HepG2 (cell line): Measurements from ENCODE around the gene GPT2. TPM values are rescaled to one million over a fixed set of nuclear protein-coding genes. Genes with fewer than 3 reads are reported as not detected.

Source experiments
- DNMT3B ChIP-seq: conservative IDR thresholded peaks from 2 replicates; pipeline ENCODE4 v1.6.1; 2016; ENCODE audit warnings: missing biosample characterization, control low read depth
- ELF3 ChIP-seq: IDR thresholded peaks from 2 replicates; pipeline ENCODE4 v1.6.1; 2016; ENCODE audit warnings: missing genetic modification reagents, missing compliant biosample characterization
- JUN ChIP-seq: sonication (generic); formaldehyde crosslinking; IDR thresholded peaks from 2 replicates; pipeline ENCODE4 v1.4.0; 2020; ENCODE audit warnings: mild to moderate bottlenecking, missing genetic modification reagents
- KDM6A ChIP-seq: IDR thresholded peaks from 2 replicates; pipeline ENCODE4 v1.6.1; 2016; ENCODE audit warnings: low read depth
- MIER2 ChIP-seq: IDR thresholded peaks from 2 replicates; pipeline ENCODE4 v1.6.1; 2016; ENCODE audit warnings: missing biosample characterization, missing genetic modification reagents
- NFKB2 ChIP-seq: sonication (generic); formaldehyde crosslinking; IDR thresholded peaks from 2 replicates; pipeline ENCODE4 v1.4.0; 2020; ENCODE audit warnings: missing genetic modification reagents, borderline replicate concordance
- NKX3-1 ChIP-seq: sonication (generic); formaldehyde crosslinking; IDR thresholded peaks from 2 replicates; pipeline ENCODE4 v1.5.0; 2020; ENCODE audit warnings: missing genetic modification reagents
- PCBP2 ChIP-seq: fragments of 200-400 bp; formaldehyde crosslinking; optimal IDR thresholded peaks from 2 replicates; pipeline ENCODE3; 2018; ENCODE audit warnings: low read length, low read depth; ENCODE audit not compliant: poor library complexity, severe bottlenecking
- PRDM15 ChIP-seq: sonication (generic); formaldehyde crosslinking; IDR thresholded peaks from 2 replicates; pipeline ENCODE4 v1.4.0; 2020; ENCODE audit warnings: missing genetic modification reagents
- TOPORS ChIP-seq: sonication (generic); formaldehyde crosslinking; IDR thresholded peaks from 2 replicates; pipeline ENCODE4 v1.8.0; 2023; ENCODE audit warnings: mild to moderate bottlenecking, missing genetic modification reagents
- ZBTB20 ChIP-seq: sonication (generic); formaldehyde crosslinking; IDR thresholded peaks from 2 replicates; pipeline ENCODE4 v1.8.1; 2023; ENCODE audit warnings: missing genetic modification reagents, low read depth, mild to moderate bottlenecking, borderline replicate concordance
- ZNF3 ChIP-seq: IDR thresholded peaks from 2 replicates; pipeline ENCODE4 v1.7.0; 2017; ENCODE audit warnings: inconsistent platforms
- ZNF350 ChIP-seq: sonication (generic); formaldehyde crosslinking; IDR thresholded peaks from 2 replicates; pipeline ENCODE4 v1.4.0; 2020; ENCODE audit warnings: mild to moderate bottlenecking, low read depth, missing genetic modification reagents, borderline replicate concordance
- ZNF383 ChIP-seq: sonication (generic); formaldehyde crosslinking; IDR thresholded peaks from 2 replicates; pipeline ENCODE4 v1.4.0; 2020; ENCODE audit warnings: missing genetic modification reagents, mild to moderate bottlenecking, borderline replicate concordance
- ZNF441 ChIP-seq: sonication (generic); formaldehyde crosslinking; IDR thresholded peaks from 2 replicates; pipeline ENCODE4 v1.7.0; 2021; ENCODE audit warnings: missing genetic modification reagents, borderline replicate concordance
- ZNF790 ChIP-seq: sonication (generic); formaldehyde crosslinking; IDR thresholded peaks from 2 replicates; pipeline ENCODE4 v1.8.0; 2022; ENCODE audit warnings: missing genetic modification reagents, mild to moderate bottlenecking, borderline replicate concordance
- polyA plus RNA-seq, 8 experiments: library from polyadenylated mRNA; depleted of rRNA in 3 of 8; stranded (reverse) in 7 of 8; unstranded in 1 of 8; fragments of >200 nt; fragmentation: Illumina TruSeq in 4 of 8; extraction: Trizol in 4 of 8; gene quantifications; 2 replicates each; pipeline versions ENCODE4 v1.2.1 to v1.2.3, GENCODE V29; 2011 to 2016; ENCODE audit warnings: low read depth in 4 of 8, missing spikeins in 1 of 8, mixed read lengths in 1 of 8; ENCODE audit not compliant: insufficient read depth in 1 of 8
- total RNA-seq, 5 experiments: library from RNA; depleted of rRNA; stranded (reverse); fragments of >200 nt; fragmentation: Illumina TruSeq; extraction: Trizol; gene quantifications; 2 replicates each; pipeline ENCODE4 v1.2.3, GENCODE V29; 2016; ENCODE audit warnings: low read depth in 1 of 5
- TF ChIP-seq, protein P1 (sequence below): sonication (generic); formaldehyde crosslinking; IDR thresholded peaks from 2 replicates; pipeline ENCODE4 v1.4.0; 2020; ENCODE audit warnings: mild to moderate bottlenecking, missing genetic modification reagents
- TF ChIP-seq, protein P2 (sequence below): sonication (generic); formaldehyde crosslinking; IDR thresholded peaks from 2 replicates; pipeline ENCODE4 v1.5.1; 2020; ENCODE audit warnings: mild to moderate bottlenecking, missing genetic modification reagents, borderline replicate concordance

The GPT2 gene
- total and polyA plus RNA-seq, 2 of the 13 experiments (the other 11 are each of a cell fraction or from before 2014, with no cell fraction given): 138 to 267 TPM

DNA sequence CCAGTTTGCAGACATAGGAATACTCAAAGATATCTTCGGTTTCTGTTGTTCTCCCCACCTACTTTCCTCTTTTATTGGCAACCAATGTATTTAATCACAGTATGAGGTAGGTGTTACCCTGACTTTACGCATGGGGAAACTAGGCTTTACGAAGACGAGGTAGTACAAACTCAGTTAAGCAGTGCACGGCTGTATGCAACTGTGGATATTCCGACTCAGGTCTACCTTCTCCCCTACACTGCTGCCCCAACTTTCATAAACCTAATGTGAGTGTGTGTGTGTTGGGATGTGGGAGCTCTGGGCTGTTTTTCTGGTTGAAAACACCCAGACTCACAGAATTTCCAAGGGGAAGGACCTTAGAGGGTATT, 1.2 kb upstream of the GPT2 start (continued):
- TF ChIP-seq ZNF441 (no peak), ELF3 (CRISPR knock-in tag) (no peak), NKX3-1 (CRISPR knock-in tag) (no peak), PRDM15 (CRISPR knock-in tag) (no peak), TOPORS (CRISPR knock-in tag) (peak; percentile 66; the same call in 1 of the 2 replicates), DNMT3B (no peak), ZNF383 (CRISPR knock-in tag) (no peak), PCBP2 (no peak), ZNF3 (CRISPR knock-in tag) (no peak), NFKB2 (no peak), KDM6A (CRISPR knock-in tag) (no peak), MIER2 (CRISPR knock-in tag) (no peak), ZNF790 (CRISPR knock-in tag) (no peak), ZBTB20 (CRISPR knock-in tag) (no peak), ZNF350 (CRISPR knock-in tag) (0 out of 2 replicates have a peak, but pooled peaks have one; percentile 4), JUN (CRISPR knock-in tag) (no peak)
- TF ChIP-seq, protein P1, sequence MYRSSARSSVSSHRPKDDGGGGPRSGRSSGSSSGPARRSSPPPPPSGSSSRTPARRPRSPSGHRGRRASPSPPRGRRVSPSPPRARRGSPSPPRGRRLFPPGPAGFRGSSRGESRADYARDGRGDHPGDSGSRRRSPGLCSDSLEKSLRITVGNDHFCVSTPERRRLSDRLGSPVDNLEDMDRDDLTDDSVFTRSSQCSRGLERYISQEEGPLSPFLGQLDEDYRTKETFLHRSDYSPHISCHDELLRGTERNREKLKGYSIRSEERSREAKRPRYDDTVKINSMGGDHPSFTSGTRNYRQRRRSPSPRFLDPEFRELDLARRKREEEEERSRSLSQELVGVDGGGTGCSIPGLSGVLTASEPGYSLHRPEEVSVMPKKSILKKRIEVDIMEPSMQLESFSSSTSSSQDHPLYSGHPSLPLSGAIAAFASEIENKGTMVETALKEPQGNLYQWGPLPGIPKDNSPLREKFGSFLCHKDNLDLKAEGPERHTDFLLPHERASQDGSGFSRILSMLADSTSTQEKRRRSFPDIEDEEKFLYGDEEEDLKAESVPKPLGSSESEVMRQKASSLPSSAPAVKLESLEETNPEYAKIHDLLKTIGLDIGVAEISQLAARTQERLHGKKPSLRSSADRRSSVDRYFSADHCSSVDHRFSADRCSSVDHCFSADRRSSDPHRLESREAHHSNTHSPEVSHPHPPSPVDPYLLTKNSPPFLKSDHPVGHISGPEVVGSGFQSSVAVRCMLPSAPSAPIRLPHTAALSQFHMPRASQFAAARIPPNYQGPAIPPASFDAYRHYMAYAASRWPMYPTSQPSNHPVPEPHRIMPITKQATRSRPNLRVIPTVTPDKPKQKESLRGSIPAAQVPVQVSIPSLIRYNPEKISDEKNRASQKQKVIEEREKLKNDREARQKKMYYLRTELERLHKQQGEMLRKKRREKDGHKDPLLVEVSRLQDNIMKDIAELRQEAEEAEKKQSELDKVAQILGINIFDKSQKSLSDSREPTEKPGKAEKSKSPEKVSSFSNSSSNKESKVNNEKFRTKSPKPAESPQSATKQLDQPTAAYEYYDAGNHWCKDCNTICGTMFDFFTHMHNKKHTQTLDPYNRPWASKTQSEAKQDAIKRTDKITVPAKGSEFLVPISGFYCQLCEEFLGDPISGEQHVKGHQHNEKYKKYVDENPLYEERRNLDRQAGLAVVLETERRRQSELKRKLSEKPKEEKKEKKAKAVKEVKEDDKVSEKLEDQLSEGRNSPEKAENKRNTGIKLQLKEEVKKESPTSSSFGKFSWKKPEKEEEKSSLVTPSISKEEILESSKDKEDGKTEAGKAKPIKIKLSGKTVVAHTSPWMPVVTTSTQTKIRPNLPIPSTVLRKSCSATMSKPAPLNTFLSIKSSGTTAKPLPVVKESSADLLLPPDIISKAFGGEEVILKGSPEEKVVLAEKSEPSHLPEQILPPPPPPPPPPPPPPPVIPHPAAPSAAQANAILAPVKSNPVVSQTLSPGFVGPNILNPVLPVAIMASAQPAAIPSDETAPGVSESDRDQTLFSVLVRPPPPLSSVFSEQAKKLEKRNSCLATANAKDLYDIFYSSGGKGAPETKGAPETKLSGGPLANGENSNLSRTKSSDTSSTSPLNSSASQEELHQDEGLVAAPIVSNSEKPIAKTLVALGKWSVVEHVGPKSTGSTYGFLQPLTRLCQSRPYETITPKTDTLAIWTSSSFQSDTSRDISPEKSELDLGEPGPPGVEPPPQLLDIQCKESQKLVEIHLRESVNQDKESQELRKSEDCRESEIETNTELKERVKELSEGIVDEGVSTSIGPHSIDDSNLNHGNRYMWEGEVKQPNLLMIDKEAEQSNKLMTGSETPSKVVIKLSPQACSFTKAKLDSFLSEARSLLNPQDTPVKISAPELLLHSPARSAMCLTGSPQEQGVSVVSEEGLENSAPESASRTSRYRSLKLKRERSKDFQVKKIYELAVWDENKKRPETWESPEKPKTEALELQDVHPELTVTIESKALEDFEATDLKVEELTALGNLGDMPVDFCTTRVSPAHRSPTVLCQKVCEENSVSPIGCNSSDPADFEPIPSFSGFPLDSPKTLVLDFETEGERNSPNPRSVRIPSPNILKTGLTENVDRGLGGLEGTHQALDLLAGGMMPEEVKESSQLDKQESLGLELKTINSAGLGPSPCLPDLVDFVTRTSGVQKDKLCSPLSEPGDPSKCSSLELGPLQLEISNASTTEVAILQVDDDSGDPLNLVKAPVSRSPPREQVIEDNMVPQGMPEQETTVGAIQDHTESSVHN (CRISPR knock-in tag): no peak
- TF ChIP-seq, protein P2, sequence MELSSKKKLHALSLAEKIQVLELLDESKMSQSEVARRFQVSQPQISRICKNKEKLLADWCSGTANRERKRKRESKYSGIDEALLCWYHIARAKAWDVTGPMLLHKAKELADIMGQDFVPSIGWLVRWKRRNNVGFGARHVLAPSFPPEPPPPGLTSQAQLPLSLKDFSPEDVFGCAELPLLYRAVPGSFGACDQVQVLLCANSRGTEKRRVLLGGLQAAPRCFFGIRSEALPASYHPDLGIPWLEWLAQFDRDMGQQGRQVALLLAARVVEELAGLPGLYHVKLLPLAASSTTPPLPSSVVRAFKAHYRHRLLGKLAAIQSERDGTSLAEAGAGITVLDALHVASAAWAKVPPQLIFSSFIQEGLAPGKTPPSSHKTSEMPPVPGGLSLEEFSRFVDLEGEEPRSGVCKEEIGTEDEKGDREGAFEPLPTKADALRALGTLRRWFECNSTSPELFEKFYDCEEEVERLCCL (CRISPR knock-in tag): no peak
